ENCODE data around the gene SSRP1.

DNA sequence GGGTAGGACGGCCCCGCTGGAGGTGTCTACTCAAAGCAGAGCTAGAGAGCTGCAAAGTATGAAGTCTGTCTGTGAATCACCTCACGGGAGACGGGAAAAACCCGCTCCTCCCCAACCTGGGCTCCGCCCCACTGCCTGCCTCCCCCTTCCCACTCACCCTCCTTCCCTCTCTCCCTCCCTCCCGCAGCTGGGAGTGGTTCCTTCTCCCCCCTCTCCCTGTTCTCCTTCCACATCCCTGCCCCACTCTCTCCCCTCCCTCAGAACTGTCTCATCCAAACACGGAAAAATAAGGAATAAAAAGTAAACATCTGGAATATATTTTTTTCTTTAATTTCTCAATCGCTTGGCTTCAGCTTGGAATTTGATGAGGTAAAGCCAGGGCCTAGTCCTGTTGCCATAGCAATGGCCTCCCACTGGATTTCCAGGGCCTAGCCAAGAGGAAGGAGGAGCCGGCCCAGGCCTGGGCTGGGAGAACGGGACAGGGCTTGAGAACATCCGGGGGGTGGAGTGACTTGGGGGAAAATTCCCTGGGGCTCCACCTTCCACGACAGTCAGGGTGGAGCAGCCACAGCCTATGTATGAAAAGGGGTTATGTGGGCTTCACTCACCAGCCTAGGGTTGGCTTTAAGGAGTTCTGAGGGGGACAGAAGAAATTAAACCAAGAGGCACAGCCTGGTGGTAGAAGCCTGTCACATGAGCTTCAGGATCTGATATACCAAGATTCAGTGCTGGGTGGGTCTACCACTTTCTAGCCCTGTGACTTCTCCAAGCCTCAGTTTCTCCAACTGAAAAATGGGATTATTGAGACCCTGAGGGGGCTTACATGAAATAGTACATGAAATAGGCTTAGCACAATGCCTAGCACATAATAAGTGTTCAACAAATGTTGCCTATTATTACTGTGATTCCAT lies 13.2 kb downstream of the SSRP1 start:
- TF ChIP-seq, protein P1, sequence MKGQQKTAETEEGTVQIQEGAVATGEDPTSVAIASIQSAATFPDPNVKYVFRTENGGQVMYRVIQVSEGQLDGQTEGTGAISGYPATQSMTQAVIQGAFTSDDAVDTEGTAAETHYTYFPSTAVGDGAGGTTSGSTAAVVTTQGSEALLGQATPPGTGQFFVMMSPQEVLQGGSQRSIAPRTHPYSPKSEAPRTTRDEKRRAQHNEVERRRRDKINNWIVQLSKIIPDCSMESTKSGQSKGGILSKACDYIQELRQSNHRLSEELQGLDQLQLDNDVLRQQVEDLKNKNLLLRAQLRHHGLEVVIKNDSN (IDR thresholded peaks at IDR 0.05), result no peak
- TF ChIP-seq EP300 (IDR thresholded peaks at IDR 0.05; ENCODE audit: borderline replicate concordance) (no peak), TAF1 (IDR thresholded peaks at IDR 0.05; ENCODE audit: low read depth) (no peak), TEAD4 (IDR thresholded peaks at IDR 0.05) (no peak; the same call in 1 of the 2 replicates), CEBPB (IDR thresholded peaks at IDR 0.05) (peak; percentile 67), RAD21 (IDR thresholded peaks at IDR 0.05; ENCODE audit: low read depth) (no peak), FOXM1 (IDR thresholded peaks at IDR 0.05; ENCODE audit: borderline replicate concordance, low read depth) (no peak), CREB1 (IDR thresholded peaks at IDR 0.05; ENCODE audit: low read depth) (no peak)
- TF ChIP-seq, protein P2, sequence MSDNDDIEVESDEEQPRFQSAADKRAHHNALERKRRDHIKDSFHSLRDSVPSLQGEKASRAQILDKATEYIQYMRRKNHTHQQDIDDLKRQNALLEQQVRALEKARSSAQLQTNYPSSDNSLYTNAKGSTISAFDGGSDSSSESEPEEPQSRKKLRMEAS (IDR thresholded peaks at IDR 0.05), result no peak
- TF ChIP-seq, protein P3, sequence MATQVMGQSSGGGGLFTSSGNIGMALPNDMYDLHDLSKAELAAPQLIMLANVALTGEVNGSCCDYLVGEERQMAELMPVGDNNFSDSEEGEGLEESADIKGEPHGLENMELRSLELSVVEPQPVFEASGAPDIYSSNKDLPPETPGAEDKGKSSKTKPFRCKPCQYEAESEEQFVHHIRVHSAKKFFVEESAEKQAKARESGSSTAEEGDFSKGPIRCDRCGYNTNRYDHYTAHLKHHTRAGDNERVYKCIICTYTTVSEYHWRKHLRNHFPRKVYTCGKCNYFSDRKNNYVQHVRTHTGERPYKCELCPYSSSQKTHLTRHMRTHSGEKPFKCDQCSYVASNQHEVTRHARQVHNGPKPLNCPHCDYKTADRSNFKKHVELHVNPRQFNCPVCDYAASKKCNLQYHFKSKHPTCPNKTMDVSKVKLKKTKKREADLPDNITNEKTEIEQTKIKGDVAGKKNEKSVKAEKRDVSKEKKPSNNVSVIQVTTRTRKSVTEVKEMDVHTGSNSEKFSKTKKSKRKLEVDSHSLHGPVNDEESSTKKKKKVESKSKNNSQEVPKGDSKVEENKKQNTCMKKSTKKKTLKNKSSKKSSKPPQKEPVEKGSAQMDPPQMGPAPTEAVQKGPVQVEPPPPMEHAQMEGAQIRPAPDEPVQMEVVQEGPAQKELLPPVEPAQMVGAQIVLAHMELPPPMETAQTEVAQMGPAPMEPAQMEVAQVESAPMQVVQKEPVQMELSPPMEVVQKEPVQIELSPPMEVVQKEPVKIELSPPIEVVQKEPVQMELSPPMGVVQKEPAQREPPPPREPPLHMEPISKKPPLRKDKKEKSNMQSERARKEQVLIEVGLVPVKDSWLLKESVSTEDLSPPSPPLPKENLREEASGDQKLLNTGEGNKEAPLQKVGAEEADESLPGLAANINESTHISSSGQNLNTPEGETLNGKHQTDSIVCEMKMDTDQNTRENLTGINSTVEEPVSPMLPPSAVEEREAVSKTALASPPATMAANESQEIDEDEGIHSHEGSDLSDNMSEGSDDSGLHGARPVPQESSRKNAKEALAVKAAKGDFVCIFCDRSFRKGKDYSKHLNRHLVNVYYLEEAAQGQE (IDR thresholded peaks at IDR 0.05; ENCODE audit: low read depth), result no peak

Measured in Ishikawa (cell line).